Tibial nerve (tissue), 4 donors: ENCODE measurements around the gene ITPK1. TPM values are rescaled to one million over a fixed set of nuclear protein-coding genes. Genes with fewer than 3 reads are reported as not detected.

ENCODE experiments used
- DNase-seq, 2 donors: peaks; one replicate each; pipeline ENCODE4 v3.0.0-alpha.2; 2019; ENCODE audit warnings: low spot score in 2 of 2
- H3K27ac ChIP-seq, 4 donors: fragments of 200-600 bp; sonication (generic) in 3 of 4; one replicate each; pipeline ENCODE4 v1.5.1; 2017 to 2019; ENCODE audit warnings: mild to moderate bottlenecking in 1 of 4
- H3K27me3 ChIP-seq, 2 donors: fragments of 200-600 bp; sonication (generic) in 1 of 2; one replicate each; pipeline versions ENCODE4 v1.5.1 to v1.6.0; 2017 to 2019
- H3K36me3 ChIP-seq, 3 donors: fragments of 200-600 bp; sonication (generic); one replicate each; pipeline ENCODE4 v1.5.1; 2018 to 2019
- H3K4me1 ChIP-seq, 4 donors: fragments of 200-600 bp; sonication (generic) in 3 of 4; one replicate each; pipeline ENCODE4 v1.5.1; 2017 to 2019
- H3K4me3 ChIP-seq, 4 donors: fragments of 200-600 bp; sonication (generic) in 3 of 4; one replicate each; pipeline ENCODE4 v1.5.1; 2017 to 2019; ENCODE audit warnings: mild to moderate bottlenecking in 1 of 4, moderate library complexity in 1 of 4
- H3K9me3 ChIP-seq, 4 donors: fragments of 200-600 bp; sonication (generic) in 3 of 4; one replicate each; pipeline ENCODE4 v1.5.1; 2017 to 2019
- EP300 ChIP-seq, 2 donors: sonication (generic); formaldehyde crosslinking; IDR thresholded peaks; one replicate each; pipeline ENCODE4 v1.6.1; 2017; ENCODE audit warnings: antibody characterized with exemption in 2 of 2, mild to moderate bottlenecking in 1 of 2
- POLR2A ChIP-seq, 2 donors: fragments of 450-650 bp; IDR thresholded peaks; one replicate each; pipeline ENCODE4 v1.6.1; 2017; ENCODE audit warnings: antibody characterized with exemption in 2 of 2, mild to moderate bottlenecking in 2 of 2, moderate library complexity in 2 of 2
- WGBS, 2 donors: methylation state at CpG; one replicate each; pipeline ENCODE4 v1.1.5; 2018; 5-methylcytosine and 5-hydroxymethylcytosine counted together
- total RNA-seq, 4 donors: library from RNA; depleted of rRNA; stranded (reverse); fragments of >200 nt; gene quantifications; one replicate each; pipeline ENCODE4 v1.1.0, GENCODE V29; 2016
- TF ChIP-seq, protein P1 (sequence below), 5 experiments: fragments of 200-600 bp in 3 of 5; fragments of 450-650 bp in 2 of 5; sonication (generic) in 3 of 5; IDR thresholded peaks; one replicate each; pipeline ENCODE4 v1.5.1; 2016 to 2019; ENCODE audit warnings: antibody characterized with exemption in 5 of 5, mild to moderate bottlenecking in 3 of 5, moderate library complexity in 2 of 5

ITPK1 gene
- total RNA-seq, 4 donors from 2014 or later: 67.4 to 121 (median 92.5) TPM

DNA sequence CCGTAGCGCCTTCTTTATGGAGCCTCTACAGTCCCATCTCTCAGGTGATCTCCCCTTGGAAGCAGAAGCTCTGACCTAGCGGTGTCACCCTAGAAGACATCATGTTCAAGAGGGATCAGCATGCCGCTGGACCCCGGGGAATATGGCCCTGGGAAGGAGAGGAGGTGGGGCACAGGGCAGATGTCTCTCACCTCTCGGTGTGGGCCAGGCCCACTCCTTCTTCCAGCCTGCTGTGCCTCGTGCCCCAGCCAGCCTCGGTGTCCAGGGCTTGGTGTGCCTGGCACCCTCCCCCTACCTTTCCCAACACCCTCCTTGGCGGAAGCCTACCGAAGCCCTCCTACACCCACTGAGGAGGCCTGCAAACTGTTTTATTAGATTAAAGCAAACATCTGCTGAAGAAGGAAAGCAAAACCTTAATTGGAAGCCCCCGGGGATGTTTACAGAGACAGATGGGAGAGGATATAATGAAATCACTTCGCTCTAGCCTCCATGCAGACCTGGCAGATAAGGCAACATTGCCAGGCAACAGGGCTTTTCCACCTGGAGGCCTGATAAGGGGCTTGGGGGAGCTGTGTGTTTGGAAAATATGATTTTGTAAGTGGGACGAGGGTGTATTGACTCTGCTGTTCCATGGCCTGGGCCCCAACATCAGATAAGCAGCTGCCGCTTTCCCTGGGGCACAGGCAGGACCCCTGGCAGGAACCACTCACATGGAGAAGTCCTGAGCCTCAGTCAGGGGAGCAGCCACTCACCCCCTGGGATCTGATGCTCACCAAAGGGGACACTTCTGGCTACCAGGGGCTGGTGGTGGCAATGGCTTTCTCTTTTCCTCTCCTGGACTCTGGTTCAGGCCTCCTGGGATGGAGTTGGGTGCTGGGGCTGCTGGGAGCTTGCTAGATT lies 198.4 kb downstream of the ITPK1 start:
- no peak for TF ChIP-seq POLR2A (IDR thresholded peaks at IDR 0.05)
- peaks cover 0 to 4% of the 10 kb centered on the region in 2 donors for H3K27me3 ChIP-seq

DNA sequence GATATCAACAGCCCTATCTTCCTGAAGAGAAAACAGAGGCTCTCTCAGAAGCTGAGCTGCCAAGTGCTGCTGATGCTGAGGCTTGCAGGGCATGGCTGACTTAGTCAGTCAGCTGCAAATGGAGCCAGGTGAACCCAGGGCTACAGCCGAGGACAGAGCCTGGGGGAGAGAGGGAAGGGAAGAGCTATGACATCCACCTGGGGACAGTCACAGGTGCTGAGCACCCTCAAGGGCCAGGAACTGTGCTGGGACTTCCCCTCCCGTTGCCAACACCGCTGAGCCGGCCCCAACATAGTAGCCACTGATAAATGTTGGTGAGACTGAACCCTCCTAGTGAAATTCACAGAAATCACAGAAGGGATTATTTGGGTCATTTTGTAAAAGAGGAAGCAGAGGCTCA lies 199.5 kb downstream of the ITPK1 start:
- TF ChIP-seq, protein P1, sequence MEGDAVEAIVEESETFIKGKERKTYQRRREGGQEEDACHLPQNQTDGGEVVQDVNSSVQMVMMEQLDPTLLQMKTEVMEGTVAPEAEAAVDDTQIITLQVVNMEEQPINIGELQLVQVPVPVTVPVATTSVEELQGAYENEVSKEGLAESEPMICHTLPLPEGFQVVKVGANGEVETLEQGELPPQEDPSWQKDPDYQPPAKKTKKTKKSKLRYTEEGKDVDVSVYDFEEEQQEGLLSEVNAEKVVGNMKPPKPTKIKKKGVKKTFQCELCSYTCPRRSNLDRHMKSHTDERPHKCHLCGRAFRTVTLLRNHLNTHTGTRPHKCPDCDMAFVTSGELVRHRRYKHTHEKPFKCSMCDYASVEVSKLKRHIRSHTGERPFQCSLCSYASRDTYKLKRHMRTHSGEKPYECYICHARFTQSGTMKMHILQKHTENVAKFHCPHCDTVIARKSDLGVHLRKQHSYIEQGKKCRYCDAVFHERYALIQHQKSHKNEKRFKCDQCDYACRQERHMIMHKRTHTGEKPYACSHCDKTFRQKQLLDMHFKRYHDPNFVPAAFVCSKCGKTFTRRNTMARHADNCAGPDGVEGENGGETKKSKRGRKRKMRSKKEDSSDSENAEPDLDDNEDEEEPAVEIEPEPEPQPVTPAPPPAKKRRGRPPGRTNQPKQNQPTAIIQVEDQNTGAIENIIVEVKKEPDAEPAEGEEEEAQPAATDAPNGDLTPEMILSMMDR (IDR thresholded peaks at IDR 0.05): no peak
- TF ChIP-seq EP300 (IDR thresholded peaks at IDR 0.05): no peak
- TF ChIP-seq POLR2A (IDR thresholded peaks at IDR 0.05): no peak
- DNase-seq: no peak
- H3K4me3 ChIP-seq: no peak overlapping the region
- H3K27ac ChIP-seq: no peak overlapping the region
- H3K9me3 ChIP-seq: no peaks in the 10 kb centered on the region
- H3K27me3 ChIP-seq: no peaks in the 10 kb centered on the region
- H3K36me3 ChIP-seq: no peaks in the 10 kb centered on the region
- WGBS, 2 donors: 78 to 84% methylated on average over 4 of the region's 4 CpGs
- H3K4me1 ChIP-seq: no peaks in the 10 kb centered on the region

More for the DNA sequence above, 198.4 kb downstream of the ITPK1 start:
- Histone ChIP-seq H3K9me3 (no peaks in the 10 kb centered on the region), H3K4me3 (no peak overlapping the region), H3K4me1 (no peaks in the 10 kb centered on the region), H3K27ac (no peak overlapping the region), H3K36me3 (no peaks in the 10 kb centered on the region)
- no peak for DNase-seq
- WGBS, 2 donors: 79 to 80% methylated on average over 14 of the region's 14 CpGs

DNA sequence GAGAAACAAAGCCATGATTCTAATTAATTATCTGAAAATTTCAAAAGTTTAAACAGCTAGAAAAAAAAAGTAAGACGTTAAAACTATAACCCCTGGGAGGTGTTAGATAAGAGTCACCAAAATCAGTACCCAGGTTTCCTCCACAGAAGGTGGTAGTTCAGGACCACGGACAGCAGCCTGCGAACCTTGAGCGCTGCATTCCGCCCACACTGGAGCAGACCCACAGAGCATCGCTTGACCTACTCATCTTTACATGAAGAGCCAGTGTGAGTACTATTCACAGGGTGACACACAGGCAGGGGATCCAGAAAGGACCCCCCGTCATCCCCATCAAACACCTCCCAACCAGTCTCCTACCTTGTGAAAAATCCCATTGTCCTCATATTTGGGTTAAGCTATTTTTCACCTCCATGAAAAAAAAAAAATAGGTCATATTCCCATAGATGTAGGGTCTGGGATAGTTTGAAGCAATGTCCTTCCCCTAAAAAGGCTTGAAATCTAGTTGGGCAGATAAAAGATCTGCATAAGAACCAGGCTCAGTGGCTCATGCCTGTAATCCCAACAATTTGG lies 201.6 kb downstream of the ITPK1 start:
- no peaks in the 10 kb centered on the region for H3K9me3 ChIP-seq
- no peak overlapping the region for H3K27ac ChIP-seq
- H3K27me3 ChIP-seq: no peaks in the 10 kb centered on the region
- no peaks in the 10 kb centered on the region for H3K4me1 ChIP-seq
- no peaks in the 10 kb centered on the region for H3K36me3 ChIP-seq
- TF ChIP-seq EP300 (IDR thresholded peaks at IDR 0.05): no peak
- WGBS, 2 donors: 3 to 12% methylated on average over 7 of the region's 7 CpGs
- no peak for DNase-seq
- no peak overlapping the region for H3K4me3 ChIP-seq

DNA sequence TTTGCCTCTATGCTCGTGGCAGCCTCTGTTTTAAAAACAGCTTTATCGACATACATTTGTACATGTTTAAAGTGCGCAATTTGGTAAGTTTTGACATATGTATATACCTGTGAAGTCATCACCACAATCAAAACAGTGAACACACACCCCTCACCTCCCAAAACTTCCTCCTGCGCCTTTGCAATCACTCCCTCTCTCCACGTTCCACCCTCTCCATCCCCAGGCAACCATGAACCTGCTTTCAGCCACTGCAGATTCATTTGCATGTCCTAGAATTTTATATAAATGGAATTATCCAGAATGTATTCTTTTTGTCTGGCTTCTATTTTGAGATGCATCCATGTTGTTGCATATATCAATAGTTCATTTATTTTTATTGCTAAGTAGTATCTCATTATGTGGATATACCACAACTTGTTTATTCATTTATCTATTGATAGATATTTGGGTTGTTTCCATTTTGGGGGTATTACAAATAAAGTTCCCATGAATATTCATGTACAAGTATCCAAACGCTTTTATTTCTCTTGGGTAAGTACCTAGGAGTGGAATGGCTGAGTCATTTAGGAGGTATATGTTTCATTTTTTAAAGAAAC lies 208.3 kb downstream of the ITPK1 start:
- H3K4me1 ChIP-seq: no peaks in the 10 kb centered on the region
- H3K9me3 ChIP-seq: no peaks in the 10 kb centered on the region
- no peak for DNase-seq
- TF ChIP-seq EP300 (IDR thresholded peaks at IDR 0.05): no peak
- TF ChIP-seq POLR2A (IDR thresholded peaks at IDR 0.05): no peak
- TF ChIP-seq, protein P1 (IDR thresholded peaks at IDR 0.05): no peak
- H3K27me3 ChIP-seq: peaks cover 0 to 17% of the 10 kb centered on the region in 2 donors
- no peaks in the 10 kb centered on the region for H3K36me3 ChIP-seq
- WGBS, 2 donors: 73 to 75% methylated on average over 6 of the region's 6 CpGs
- H3K4me3 ChIP-seq: no peak overlapping the region
- no peak overlapping the region for H3K27ac ChIP-seq

DNA sequence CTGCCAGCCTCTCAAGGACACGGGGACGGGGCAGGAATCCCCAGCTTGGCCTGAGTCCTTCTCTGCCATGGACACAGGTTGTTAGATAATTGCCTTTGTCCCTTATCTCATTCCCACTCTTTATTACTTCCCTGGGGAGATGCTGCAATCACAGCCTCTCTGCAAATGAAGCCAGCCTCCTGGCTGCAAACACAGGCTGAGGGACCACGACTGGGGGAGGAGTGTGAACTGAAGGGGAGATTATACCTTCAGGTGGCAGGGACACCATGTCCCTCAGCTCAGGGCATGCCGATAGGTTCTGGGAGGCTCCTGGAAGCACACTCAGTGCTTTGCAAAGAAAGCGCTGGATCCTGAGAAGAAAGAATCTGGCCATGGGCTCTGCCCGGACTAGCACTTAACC lies 208.9 kb downstream of the ITPK1 start:
- DNase-seq: no peak
- H3K27me3 ChIP-seq: peaks cover 0 to 19% of the 10 kb centered on the region in 2 donors
- WGBS, 2 donors: 28 to 34% methylated on average over 6 of the region's 6 CpGs

More for the DNA sequence above, 208.9 kb downstream of the ITPK1 start:
- no peak overlapping the region for H3K27ac ChIP-seq
- TF ChIP-seq EP300 (IDR thresholded peaks at IDR 0.05): no peak
- TF ChIP-seq POLR2A (IDR thresholded peaks at IDR 0.05): no peak
- TF ChIP-seq, protein P1 (IDR thresholded peaks at IDR 0.05): no peak
- H3K9me3 ChIP-seq: no peaks in the 10 kb centered on the region
- H3K4me3 ChIP-seq: no peak overlapping the region
- H3K36me3 ChIP-seq: no peaks in the 10 kb centered on the region
- no peaks in the 10 kb centered on the region for H3K4me1 ChIP-seq
